DMS79 treated with DMSO at 0.1 percent for 48 hours (cell line): Measurements from ENCODE around the gene TMEM161A.
"Not testable (repeated sequence)": the region's sequence is repeated elsewhere in the genome, so short reads cannot be mapped to it uniquely, and the experiment has no call there.

ENCODE experiments used
- DNase-seq: peaks from one replicate; lab custom pipeline; 2025; lab: John Stamatoyannopoulos, UW

The TMEM161A gene

DNA sequence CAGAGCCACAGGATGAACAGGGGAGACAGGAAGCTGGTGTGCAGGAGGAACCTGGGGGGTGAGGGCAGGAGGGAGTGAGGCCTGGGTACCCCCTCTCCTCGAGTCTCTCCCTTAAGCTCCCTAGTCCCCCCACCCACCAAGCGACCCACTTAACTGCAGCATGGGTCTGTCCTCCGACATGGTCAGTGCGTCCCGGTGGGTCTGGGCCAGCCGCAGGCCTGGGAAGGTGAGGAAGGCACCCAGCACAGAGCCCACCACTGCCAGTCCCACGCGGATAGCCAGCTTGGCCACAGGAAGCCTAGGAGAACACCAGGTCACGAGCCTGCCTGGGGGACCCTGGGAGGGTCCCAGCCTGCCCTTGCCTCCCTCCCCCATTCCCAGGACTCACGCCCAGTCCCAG, 16.9 kb downstream of the TMEM161A start:
- no peak for DNase-seq

DNA sequence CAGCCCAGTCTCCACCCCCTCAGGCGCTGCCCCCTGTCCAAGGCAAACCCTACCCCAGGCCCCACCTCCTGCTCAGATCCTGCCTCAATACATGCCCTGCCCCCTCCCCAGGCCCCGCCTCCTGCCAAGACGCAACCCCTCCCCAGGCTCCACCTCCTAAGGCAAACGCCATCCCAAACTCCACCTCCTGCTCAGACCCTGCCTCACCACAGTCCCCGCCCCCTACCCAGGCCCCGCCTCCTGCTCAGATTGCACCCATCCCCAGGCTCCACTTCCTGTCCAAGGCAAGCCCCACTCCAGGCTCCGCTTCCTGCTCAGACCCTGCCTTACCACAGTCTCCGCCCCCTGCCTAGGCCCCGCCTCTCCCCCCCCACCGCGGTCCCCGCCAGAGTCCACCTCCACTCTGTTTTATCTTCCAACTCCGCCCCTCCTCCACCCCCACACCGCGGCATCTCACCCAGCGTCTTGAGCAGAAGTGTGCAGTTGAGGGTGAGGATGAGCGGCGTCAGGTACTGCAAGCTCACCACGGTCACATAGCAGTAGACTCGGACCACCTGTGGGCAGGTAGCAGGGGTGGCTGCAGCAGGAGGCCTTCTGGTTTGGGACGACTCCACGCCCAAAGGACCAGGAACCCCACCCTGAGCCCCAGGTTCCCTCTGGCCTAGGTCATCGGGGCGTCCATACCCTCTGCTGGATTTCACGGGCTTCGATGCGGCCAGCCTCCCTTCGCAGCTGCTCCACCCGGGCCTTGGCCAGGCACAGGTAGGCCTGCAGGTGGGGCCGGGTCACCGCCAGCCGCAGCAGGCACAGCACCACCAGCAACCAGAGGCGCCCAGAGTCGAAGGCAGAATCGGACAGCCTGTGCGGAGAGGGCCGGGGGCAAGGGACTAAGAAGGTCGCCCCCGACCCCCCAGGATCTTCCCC, 17.7 kb downstream of the TMEM161A start:
- no peak for DNase-seq

DNA sequence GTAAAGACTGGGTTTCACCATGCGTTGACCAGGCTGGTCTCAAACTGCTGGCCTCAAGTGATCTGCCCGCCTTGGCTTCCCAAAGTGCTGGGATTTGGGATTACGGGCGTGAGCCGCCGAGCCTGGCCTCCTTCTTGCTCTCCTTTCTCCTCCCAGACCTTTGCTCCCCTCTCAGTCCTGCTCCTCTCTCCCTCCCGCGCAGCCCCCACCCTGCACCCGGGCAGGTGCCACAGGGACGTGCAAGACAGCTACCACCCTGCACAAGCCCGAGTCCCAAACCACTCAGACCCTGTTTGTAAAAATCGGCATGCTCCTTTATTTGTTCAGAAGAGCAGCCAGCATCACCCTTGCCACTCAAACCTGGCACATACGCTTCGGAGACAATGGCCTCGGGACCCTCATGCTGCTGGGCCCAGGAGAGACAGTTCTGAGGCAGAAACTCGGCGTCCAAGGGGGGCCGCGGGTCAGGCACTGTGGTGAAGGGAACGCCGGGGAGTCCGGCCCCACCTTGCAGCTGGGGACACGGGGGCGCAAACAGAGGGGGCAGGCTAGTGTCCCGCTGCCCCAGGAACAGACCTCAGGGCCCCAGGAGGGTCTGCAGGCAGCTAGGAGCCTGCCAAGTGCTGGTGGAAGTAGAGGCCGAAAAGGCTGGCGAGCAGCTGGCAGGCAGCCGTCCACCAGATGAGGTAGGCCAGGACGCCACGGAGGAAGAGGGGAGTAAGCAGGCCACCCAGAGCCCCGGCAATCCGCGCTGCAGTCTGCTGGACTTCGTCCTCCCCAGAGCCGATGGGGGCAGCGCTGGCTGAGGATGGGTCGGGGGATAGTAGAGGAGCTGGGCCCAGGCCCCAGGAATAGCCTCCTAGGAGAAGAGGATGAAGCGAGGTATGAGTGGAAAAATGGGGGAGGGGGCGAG, 18.7 kb downstream of the TMEM161A start:
- DNase-seq: no peak

DNA sequence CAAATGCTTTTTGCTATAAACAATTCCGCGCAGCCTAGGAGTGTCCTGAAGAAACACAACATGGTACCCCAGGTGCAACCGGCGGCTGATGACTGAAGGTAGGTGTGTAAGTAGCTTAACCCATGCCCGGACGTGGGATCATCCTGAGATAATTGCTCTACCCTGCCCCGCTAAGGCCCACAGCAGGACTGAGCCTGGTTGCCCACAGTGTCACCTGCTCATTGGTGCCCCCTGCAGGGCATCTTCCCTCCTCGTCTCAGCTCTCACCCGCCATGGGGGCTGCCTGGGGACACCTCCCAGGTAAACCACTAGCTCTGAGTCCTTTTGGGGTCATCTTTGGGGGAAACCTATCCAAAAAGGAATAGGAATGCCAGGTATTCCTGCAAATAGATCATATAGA, 22.3 kb downstream of the TMEM161A start:
- DNase-seq: no peak

DNA sequence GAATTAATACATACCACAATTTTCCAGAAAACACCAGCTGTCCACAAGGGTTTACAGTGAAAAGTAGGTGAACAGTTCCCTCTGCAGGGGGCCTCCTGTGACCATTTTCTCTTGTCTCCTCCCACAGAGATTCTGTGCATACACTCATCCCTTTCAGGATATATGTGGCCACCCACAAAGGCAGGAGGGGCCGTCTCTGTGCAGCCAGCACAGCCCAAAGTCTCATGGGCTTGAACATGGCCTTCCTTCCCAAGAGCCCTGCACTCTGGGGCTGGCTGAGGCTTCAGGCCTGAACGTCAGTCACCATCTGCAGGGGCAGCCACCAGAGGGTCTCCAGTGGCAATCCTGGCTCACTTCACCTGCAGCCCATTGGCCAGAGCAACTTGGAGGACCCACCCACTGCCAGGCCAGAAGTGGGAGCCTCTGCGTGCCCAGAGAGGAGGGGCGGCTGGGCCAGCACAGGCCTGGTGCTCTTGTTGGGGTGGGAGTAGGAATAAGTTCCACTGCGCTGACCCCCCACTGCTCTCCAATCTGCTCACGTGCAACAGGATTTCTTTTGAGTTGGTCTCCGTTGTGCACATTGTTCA, 25.1 kb downstream of the TMEM161A start:
- no peak for DNase-seq

DNA sequence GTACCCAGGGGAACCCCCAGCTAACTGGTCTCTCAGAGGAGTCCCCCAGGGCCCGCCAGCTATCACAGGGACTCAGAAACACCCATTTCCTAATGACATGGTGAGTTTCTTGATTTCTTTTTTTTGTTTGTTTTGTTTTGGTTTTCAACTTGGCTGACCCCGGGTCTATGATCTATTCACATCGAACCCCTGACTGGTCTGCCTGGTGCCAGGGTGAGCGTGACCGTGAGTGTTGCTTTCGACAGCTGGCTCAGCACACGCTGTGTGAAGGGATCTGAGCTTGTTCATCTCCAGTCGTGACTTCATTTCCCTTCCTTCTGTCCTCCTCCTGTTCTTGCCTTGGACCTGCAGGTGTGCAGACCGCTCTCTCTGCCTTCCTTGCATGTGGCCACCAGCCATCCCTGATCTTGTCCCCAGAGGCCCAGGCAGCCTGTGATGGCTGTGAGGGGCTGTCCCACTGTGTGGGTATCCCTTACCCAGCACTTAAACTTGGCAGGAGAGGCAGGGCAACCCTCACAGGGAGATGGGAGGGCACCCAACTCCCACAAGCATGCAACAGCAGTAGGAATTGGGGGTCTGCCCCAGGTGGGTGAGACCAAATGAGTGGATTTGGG, 26.2 kb downstream of the TMEM161A start:
- no peak for DNase-seq

DNA sequence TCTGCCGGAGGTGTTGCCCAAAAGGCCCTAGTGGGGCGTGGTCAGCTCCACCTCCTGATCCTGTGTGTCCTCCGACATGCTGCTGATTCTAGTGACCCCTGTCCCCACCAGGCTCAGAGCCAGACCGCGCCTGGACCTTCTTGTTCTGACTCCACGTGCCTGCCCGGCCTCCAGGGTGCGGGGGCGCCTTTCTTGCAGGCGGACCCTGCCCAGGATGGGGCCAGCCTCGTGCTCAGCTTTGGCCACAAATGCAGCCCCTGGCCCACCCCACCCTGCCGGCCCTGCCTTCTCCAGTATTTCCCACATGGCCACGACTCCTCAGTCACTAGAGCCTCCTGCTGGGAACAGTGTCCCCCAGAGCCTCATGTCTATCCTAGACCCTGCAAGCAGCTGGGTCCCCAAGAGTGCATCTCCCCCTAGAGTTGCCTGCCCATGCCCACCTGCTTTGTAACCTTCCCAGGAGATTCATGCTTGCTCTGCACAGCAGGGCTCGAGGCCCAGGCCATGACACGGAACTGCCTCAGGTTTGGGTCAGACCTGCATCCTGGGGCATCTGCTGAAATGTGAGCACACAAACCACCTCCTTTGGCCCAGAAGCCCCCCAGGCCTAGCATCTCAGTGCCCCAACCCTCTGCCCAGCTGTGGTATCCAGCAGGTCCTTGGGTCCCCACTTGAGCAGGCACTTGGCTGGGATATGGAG, 27.0 kb downstream of the TMEM161A start:
- DNase-seq: no peak

DNA sequence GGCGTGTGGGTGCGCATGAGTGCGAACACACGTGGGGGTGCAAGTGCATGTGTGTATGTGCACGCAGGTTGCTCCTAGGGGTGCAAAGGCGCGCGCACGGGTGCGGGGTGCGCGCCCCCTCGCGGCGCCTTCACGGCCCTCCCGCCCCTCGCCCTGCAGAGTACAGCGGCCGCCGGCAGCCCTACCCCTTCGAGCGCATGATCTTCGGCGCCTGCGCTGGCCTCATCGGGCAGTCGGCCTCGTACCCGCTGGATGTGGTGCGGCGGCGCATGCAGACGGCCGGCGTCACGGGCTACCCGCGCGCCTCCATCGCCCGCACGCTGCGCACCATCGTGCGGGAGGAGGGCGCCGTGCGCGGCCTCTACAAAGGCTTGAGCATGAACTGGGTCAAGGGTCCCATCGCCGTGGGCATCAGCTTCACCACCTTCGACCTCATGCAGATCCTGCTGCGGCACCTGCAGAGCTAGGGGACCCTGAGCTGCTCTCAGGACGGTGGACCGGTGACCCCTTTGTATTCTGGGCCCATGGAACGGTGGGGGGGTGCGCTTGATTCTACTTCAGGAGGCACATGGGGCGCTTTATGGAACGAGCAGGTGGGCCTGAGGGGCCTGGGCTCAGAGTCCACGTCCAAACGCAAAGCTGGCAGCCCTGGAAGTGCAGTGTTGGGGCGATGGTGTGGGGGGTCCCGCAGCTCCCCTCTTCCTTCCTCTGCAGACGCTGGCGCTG, 27.7 kb downstream of the TMEM161A start:
- DNase-seq: no peak

DNA sequence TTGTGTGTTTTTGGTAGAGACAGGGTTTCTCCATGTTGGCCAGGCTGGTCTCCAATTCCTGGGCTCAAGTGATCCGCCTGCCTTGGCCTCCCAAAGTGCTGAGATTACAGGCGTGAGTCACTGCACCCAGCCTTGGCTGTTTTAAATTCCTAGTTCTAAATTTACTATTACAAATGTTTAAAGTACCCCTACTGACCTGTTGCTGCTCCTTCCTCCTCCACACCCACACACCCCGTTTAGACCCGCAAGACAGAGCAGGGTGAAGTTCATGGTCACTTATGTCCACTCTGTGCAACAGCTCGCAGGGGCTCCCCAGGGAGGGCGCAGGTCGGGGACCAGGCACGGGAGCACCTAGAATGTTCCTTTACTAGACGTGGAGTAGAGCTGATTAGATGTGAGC, 28.7 kb downstream of the TMEM161A start:
- DNase-seq: no peak

DNA sequence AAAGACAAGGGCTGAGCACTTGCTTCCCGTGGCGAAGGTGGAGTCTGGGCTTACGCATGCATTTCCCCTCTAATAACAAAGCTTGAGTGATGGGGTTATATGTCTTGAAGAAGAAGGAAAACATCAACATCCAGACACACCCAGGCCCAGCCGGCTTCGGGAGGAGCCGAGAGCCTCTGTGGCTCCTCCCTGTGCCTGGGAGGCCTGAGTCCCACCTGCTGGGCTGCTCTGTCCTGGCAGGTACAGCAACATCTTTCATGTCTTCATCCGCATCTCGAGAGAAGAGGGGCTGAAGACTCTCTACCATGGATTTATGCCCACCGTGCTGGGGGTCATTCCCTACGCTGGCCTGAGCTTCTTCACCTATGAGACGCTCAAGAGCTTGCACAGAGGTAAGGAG, 30.6 kb downstream of the TMEM161A start:
- DNase-seq: no peak

DNA sequence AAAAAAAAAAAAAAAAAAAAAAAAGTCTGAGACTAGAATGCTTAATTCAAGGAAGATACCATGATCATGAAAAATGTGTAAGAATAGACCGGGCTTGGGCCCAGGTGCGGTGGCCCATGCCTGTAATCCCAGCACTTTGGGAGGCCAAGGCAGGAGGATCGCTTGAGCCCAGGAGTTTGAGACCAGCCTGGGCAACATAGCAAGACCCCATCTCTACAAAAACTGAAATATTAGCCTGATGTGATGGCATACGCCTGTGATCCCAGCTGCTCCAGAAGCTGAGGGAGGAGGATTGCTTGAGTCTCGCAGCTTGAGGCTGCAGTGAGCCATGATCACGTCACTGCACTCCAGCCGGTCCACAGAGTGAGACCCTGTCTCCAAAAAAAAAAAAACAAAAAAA, 31.3 kb downstream of the TMEM161A start:
- DNase-seq: not testable (repeated sequence)

DNA sequence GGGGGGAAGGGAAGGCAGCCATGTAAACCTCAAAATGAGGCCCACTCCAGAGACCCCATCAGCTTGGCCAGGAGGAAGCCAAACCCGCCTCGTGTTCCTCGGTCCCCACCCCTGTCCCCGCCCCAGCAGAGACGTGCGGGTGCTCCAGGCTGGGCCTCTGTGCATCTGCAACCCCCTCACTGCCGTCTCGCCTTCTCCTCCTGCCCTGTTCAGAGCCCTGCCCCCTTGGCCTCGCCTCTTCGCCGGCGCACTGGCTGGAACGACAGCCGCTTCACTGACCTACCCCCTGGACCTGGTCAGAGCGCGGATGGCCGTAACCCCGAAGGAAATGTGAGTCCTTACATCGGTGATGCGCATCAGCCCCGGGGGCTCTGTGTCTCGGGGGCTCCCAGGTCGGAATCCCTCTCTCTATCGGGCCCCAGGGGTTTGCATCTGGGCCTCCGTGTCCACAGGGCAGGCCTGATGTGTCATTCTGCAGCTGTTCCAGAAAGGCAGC, 32.2 kb downstream of the TMEM161A start:
- peak; percentile 92 for DNase-seq

DNA sequence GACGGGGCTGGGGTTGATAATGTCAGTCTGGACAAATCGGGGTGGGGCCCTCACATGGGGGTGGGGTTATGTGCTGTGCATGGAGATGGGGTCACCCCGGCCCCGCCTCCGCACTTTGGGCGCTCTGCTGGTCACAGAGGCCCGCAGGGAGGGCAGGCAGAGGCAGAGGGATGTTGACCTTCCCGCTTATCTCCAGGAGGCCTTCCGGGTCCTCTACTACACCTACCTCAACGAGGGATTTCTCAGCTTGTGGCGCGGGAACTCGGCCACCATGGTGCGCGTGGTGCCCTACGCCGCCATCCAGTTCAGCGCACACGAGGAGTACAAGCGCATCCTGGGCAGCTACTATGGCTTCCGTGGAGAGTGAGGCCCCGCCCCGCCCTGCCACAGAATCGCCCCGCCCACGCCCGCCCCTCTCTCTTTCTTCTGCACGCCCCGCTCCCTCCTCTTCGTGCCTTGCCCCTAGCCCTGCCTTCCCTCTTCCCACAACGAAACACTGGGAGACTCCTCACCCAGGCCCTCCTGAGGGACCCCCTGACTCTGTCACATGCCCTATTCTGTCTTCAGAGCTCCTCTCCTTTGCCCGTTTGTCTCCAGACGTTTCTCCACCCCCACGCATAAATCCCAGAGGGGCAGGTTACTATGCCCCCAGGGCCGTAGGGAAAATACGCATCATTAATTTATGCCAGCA, 32.8 kb downstream of the TMEM161A start:
- peak; percentile 92 for DNase-seq

DNA sequence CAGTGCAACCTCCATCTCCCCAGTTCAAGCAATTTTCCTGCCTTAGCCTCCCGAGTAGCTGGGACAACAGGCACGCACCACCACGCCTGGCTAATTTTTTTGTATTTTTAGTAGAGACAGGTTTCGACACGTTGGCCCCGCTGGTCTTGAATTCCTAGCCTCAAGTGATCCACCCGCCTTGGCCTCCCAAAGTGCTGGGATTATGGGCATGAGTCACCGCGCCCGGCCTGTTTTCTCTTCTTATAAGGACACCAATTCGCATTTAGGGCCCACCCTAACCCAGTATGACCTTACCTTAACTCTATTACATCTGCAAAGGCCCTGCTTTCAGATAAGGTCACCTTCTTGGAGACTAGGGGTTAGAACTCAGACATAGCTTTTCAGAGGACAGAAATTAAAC, 35.1 kb downstream of the TMEM161A start:
- DNase-seq: no peak

DNA sequence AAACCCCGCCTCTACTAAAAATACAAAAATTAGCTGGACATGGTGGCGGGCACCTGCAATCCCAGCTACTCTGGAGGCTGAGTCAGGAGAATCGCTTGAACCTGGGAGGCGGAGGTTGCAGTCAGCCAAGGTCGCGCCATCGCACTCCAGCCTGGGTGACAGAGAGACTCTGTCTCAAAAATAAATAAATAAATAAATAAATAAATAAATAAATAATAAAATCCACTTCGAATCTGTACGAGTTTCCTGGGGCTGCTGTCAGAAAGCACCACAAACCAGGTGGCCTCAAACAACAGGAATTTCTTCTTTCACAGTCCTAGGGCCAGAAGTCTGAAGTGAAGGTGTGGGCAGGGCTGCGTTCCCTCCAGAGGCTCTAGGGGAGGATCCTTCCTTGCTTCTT, 35.7 kb downstream of the TMEM161A start:
- DNase-seq: not testable (repeated sequence)

DNA sequence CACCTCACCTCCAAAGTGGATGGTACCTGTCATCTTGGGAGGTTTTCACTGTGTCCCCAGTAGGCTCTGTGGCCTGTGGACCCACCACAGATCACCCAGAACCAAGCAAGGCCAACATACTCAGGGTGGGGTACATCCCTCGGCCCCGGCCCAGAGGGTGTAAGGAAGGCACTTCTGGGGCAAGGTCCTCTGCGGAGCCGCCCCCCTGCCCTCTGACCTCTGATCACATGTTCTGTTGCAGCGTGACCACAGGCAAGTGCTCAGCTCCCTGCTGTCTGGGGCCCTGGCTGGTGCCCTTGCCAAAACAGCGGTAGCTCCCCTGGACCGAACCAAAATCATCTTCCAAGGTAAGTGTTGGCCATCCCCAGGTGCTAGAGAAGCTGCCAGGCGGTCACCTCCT, 36.7 kb downstream of the TMEM161A start:
- no peak for DNase-seq

DNA sequence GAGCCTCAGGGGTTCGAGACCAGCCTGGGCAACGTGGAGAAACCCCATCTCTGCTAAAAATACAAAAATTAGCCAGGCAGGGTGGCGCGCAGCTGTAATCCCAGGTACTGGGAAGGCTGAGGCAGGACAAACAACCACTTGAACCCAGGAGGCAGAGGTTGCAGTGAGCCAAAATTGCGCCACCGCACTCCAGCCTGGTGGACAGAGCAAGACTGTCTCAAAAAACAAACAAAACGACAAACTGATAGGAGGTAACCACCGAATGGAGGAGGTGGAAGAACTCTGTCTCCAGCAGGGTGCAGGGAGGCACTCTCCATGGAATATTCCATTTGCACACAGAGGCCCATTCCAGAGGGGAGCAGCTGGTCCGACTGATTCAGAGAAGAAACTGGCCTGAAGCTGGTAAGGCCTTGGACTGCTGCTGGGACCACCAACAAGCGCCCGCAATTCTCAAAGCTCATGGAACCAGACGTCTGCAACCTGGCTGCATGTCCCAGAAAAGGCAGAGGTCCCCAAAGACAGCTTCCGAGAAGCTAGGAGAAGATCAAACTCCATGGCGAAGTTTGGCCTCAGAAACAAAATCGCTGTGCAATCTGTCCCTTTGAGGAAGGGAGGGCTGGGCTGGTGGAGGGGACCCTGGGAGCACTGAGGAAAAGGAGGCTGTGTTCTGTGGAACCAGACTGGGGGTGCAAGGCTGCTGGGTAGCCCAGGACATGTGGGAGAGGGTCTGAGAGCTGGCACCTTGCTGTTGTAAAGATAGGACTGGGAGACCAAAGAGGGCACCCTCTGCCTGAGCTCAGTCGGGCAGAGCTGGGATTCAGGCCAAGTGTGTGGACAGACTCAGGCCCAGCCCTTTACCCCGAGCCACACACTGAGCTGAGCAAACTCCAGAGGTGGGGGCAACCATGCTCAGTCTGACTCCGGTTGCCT, 39.3 kb downstream of the TMEM161A start:
- no peak for DNase-seq

DNA sequence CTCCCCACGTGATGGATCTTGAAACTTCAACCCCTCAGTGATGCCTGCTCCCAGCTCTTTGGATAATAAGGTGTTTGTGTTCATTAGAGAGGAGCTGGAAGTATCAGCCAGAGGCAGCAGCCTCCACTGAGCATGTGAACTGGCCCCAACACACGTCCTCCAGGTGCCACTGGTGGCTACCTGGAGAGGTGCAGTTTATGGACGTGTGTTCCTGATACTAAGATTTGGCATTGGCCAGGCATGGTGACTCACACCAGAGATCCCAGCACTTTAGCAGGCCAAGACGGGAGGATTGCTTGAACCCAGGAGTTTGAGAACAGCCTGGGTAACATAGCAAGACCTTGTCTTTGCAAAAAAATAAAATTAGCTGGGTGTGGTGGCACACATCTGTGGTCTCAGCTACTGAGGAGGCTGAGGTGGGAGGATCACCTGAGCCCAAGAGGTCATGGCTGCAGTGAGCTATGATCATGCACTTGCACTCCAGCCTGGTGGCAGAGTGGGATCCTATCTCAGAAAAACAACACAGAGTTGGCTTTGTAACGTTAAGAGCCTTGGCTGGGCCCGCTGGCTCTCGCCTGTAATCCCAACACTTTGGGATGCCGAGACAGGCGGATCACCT, 40.1 kb downstream of the TMEM161A start:
- no peak for DNase-seq
